ENCODE measurements around the gene GPR107. TPM values are rescaled to one million over a fixed set of nuclear protein-coding genes. Genes with fewer than 3 reads are reported as not detected.

The GPR107 gene
- total RNA-seq, 1 experiment from 2014 or later, result 33.2 TPM

GRCh38 chr9:130143279-130143893 lies 89.7 kb downstream of the GPR107 start:
- ChIA-PET POLR2A (interaction anchor here (0.7 kb wide), 2 partner anchors 106 to 124 kb away, joined by 4 to 6 read pairs; no protein-coding TSS in a partner anchor), CTCF (interaction anchor here (0.6 to 1.7 kb wide), 4 partner anchors 30 to 200 kb away, joined by 3 to 5 read pairs (median 4); no protein-coding TSS in a partner anchor)
- peaks cover 30% of the 10 kb centered on the region for H3K4me1 Mint-ChIP-seq
- H3K9me3 Mint-ChIP-seq, result no peaks in the 10 kb centered on the region
- H3K27me3 Mint-ChIP-seq (ENCODE audit: low read depth), result no peaks in the 10 kb centered on the region
- no peak for DNase-seq (ENCODE audit: low spot score)
- H3K4me3 Mint-ChIP-seq, result no peak overlapping the region
- no peak overlapping the region; the same call in 1 of the 2 replicates for H3K27ac Mint-ChIP-seq
- no peak for TF ChIP-seq ZNF317 (CRISPR knock-in tag; IDR thresholded peaks at IDR 0.05; ENCODE audit: borderline replicate concordance, low read depth)
- no peak for TF ChIP-seq E2F5 (CRISPR knock-in tag; IDR thresholded peaks at IDR 0.05)
- TF ChIP-seq GTF2I (CRISPR knock-in tag; conservative IDR thresholded peaks at IDR 0.05), result no peak
- TF ChIP-seq MXD4 (CRISPR knock-in tag; IDR thresholded peaks at IDR 0.05; ENCODE audit: borderline replicate concordance), result no peak
- TF ChIP-seq FOXP1 (CRISPR knock-in tag; IDR thresholded peaks at IDR 0.05; ENCODE audit: borderline replicate concordance), result no peak; the same call in 1 of the 2 replicates
- TF ChIP-seq ZNF121 (CRISPR knock-in tag; IDR thresholded peaks at IDR 0.05), result no peak
- TF ChIP-seq ZNF416 (CRISPR knock-in tag; IDR thresholded peaks at IDR 0.05), result no peak
- TF ChIP-seq ZNF138 (CRISPR knock-in tag; conservative IDR thresholded peaks at IDR 0.05), result no peak
- TF ChIP-seq GABPB1 (CRISPR knock-in tag; IDR thresholded peaks at IDR 0.05), result no peak
- TF ChIP-seq GRHL2 (CRISPR knock-in tag; IDR thresholded peaks at IDR 0.05; ENCODE audit: insufficient replicate concordance, severe bottlenecking), result no peak
- no peak for TF ChIP-seq FOXJ3 (CRISPR knock-in tag; IDR thresholded peaks at IDR 0.05; ENCODE audit: borderline replicate concordance)
- H3K36me3 Mint-ChIP-seq, result no peaks in the 10 kb centered on the region
- no peak for ATAC-seq

- ATAC-seq, result peak; percentile 12; the same call in 1 of the 2 replicates
- TF ChIP-seq MXD4 (CRISPR knock-in tag; IDR thresholded peaks at IDR 0.05; ENCODE audit: borderline replicate concordance) (no peak), ZNF138 (CRISPR knock-in tag; conservative IDR thresholded peaks at IDR 0.05) (no peak)
- TF ChIP-seq, protein P1, sequence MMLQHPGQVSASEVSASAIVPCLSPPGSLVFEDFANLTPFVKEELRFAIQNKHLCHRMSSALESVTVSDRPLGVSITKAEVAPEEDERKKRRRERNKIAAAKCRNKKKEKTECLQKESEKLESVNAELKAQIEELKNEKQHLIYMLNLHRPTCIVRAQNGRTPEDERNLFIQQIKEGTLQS (CRISPR knock-in tag; conservative IDR thresholded peaks at IDR 0.05), result no peak
- ChIA-PET POLR2A (interaction anchor here (0.7 kb wide), 3 partner anchors 105 to 525 kb away, joined by 3 to 6 read pairs (median 4); no protein-coding TSS in a partner anchor), CTCF (interaction anchor here (0.7 to 1.7 kb wide), 3 partner anchors 76 to 200 kb away, joined by 3 to 4 read pairs (median 3); no protein-coding TSS in a partner anchor)
- Mint-ChIP-seq H3K36me3 (no peaks in the 10 kb centered on the region), H3K4me1 (peaks cover 24% of the 10 kb centered on the region), H3K4me3 (no peak overlapping the region), H3K27ac (no peak overlapping the region), H3K9me3 (no peaks in the 10 kb centered on the region), H3K27me3 (ENCODE audit: low read depth) (no peaks in the 10 kb centered on the region)
- DNase-seq (ENCODE audit: low spot score), result no peak
Observed at GRCh38 chr9:130143958-130144366, 90.3 kb downstream of the GPR107 start.

- no peak for TF ChIP-seq FOXJ3 (CRISPR knock-in tag; IDR thresholded peaks at IDR 0.05; ENCODE audit: borderline replicate concordance)
- no peak for TF ChIP-seq ZNF121 (CRISPR knock-in tag; IDR thresholded peaks at IDR 0.05)
- TF ChIP-seq E2F5 (CRISPR knock-in tag; IDR thresholded peaks at IDR 0.05), result no peak
- no peak for TF ChIP-seq ETV6 (CRISPR knock-in tag; IDR thresholded peaks at IDR 0.05)
- no peak for TF ChIP-seq PRDM15 (CRISPR knock-in tag; IDR thresholded peaks at IDR 0.05)
- no peak for TF ChIP-seq ATF6 (CRISPR knock-in tag; IDR thresholded peaks at IDR 0.05)
- DNase-seq (ENCODE audit: low spot score) (no peak), ATAC-seq (no peak)
- Mint-ChIP-seq H3K27me3 (ENCODE audit: low read depth) (no peaks in the 10 kb centered on the region), H3K36me3 (no peaks in the 10 kb centered on the region), H3K4me3 (no peak overlapping the region), H3K27ac (no peak overlapping the region), H3K4me1 (peaks cover 19% of the 10 kb centered on the region), H3K9me3 (peaks cover under 1% of the 10 kb centered on the region; the same call in 1 of the 2 replicates)
- POLR2A ChIA-PET, result interaction anchor here (0.7 kb wide), 1 partner anchor 524 kb away, joined by 3 read pairs; no protein-coding TSS in a partner anchor
- CTCF ChIA-PET, result interaction anchor here (1.7 kb wide), 1 partner anchor 76 kb away, joined by 3 read pairs; no protein-coding TSS in a partner anchor
Observed at GRCh38 chr9:130144703-130145102, 91.0 kb downstream of the GPR107 start.

Measured in WTC11 (cell line).